GM12878 (cell line): Measurements from ENCODE around the gene RASA4B. TPM values are rescaled to one million over a fixed set of nuclear protein-coding genes. Genes with fewer than 3 reads are reported as not detected.

Experiments
- ATAC-seq: fragments of 200-7000 bp; cut with Tn5 transposase; 3 replicates; pipeline ENCODE4 v1.9.1; 2020; ENCODE audit warnings: mild to moderate bottlenecking, moderate library complexity
- BruUV-seq: library from RNA; stranded (reverse); fragments of 400-500 nt; replicated peaks from 2 replicates; lab custom pipeline; 2021; lab: Mats Ljungman, UMichigan
- CTCF ChIA-PET: fragments of 300-600 bp; sonication (Branson Sonifier 250); formaldehyde crosslinking; extraction: SDS; loops from one replicate; lab custom pipeline; 2021; ENCODE audit warnings: inconsistent platforms; lab: Yijun Ruan, JAX
- POLR2A ChIA-PET: fragments of 350-600 bp; formaldehyde crosslinking; extraction: SDS; loops from one replicate; lab custom pipeline; 2021; ENCODE audit warnings: inconsistent platforms; lab: Charles Lee
- RAD21 ChIA-PET: fragments of 300-600 bp; sonication (Branson Sonifier 250); formaldehyde crosslinking; loops from one replicate; lab custom pipeline; 2023; ENCODE audit warnings: antibody characterized with exemption; ENCODE audit not compliant: unreplicated experiment; lab: Charles Lee
- SMC1A ChIA-PET: fragments of 300-600 bp; sonication (Branson Sonifier 250); formaldehyde crosslinking; loops from one replicate; lab custom pipeline; 2023; ENCODE audit not compliant: unreplicated experiment, uncharacterized antibody; lab: Charles Lee
- DNase-seq: peaks from one replicate; pipeline ENCODE4 v3.0.0-alpha.2; 2011; ENCODE audit warnings: low read depth, low spot score
- FAIRE-seq: peaks from 3 replicates; lab custom pipeline; 2011; peaks lifted over from hg19 to GRCh38; lab: Jason Lieb, UNC
- H2AFZ ChIP-seq: 2 replicates; pipeline ENCODE4 v1.6.0; 2011; ENCODE audit warnings: low read depth, low read length, control low read depth; ENCODE audit not compliant: control insufficient read depth
- H3K27ac ChIP-seq: 2 replicates; pipeline ENCODE4 v1.5.1; 2011; ENCODE audit warnings: control low read depth; ENCODE audit not compliant: control insufficient read depth, insufficient read depth
- H3K27me3 ChIP-seq, 2 experiments: replicated peaks in 1 of 2; 2 replicates each; pipeline versions ENCODE4 v1.6.0 to v1.6.1; 2011; ENCODE audit warnings: low read length in 1 of 2; ENCODE audit not compliant: control insufficient read depth in 2 of 2, insufficient read depth in 2 of 2
- H3K36me3 ChIP-seq, 2 experiments: 2 replicates each; pipeline ENCODE4 v1.5.1; 2011; ENCODE audit warnings: low read length in 1 of 2; ENCODE audit not compliant: control insufficient read depth in 2 of 2, insufficient read depth in 2 of 2
- H3K4me1 ChIP-seq: 2 replicates; pipeline ENCODE4 v1.6.1; 2011; ENCODE audit warnings: mild to moderate bottlenecking, low read length, moderate library complexity, mixed read lengths; ENCODE audit not compliant: control insufficient read depth, insufficient read depth
- H3K4me2 ChIP-seq: 2 replicates; pipeline ENCODE4 v1.6.0; 2011; ENCODE audit warnings: control low read depth; ENCODE audit not compliant: control insufficient read depth, insufficient read depth
- H3K4me3 ChIP-seq: fragments of 200-600 bp; sonication (generic); 2 replicates; pipeline ENCODE4 v1.5.1; 2016
- H3K79me2 ChIP-seq: 2 replicates; pipeline ENCODE4 v1.6.0; 2011; ENCODE audit warnings: low read length; ENCODE audit not compliant: control insufficient read depth, insufficient read depth
- H3K9ac ChIP-seq: 2 replicates; pipeline ENCODE4 v1.8.0; 2011; ENCODE audit warnings: low read length, control low read depth, mixed read lengths; ENCODE audit not compliant: control insufficient read depth, insufficient read depth
- H3K9me3 ChIP-seq: replicated peaks from 3 replicates; pipeline ENCODE4 v1.5.1; 2011; ENCODE audit warnings: mild to moderate bottlenecking, low read length; ENCODE audit not compliant: control insufficient read depth, insufficient read depth
- H4K20me1 ChIP-seq: 2 replicates; pipeline ENCODE4 v1.6.0; 2011; ENCODE audit not compliant: control insufficient read depth, insufficient read depth
- MEF2A ChIP-seq: IDR thresholded peaks from 2 replicates; pipeline ENCODE4 v1.6.1; 2011; ENCODE audit warnings: low read depth, mild to moderate bottlenecking, low read length, moderate library complexity; ENCODE audit not compliant: insufficient read depth
- NBN ChIP-seq: fragments of 450-650 bp; IDR thresholded peaks from 2 replicates; pipeline ENCODE4 v1.6.1; 2016
- NFXL1 ChIP-seq: fragments of 450-650 bp; IDR thresholded peaks from 2 replicates; pipeline ENCODE4 v1.6.1; 2017; ENCODE audit warnings: antibody characterized with exemption, mild to moderate bottlenecking, borderline replicate concordance
- PAX8 ChIP-seq: fragments of 450-650 bp; IDR thresholded peaks from 2 replicates; pipeline ENCODE4 v1.6.1; 2017; ENCODE audit warnings: mild to moderate bottlenecking, moderate library complexity
- RELA ChIP-seq: fragments of 450-650 bp; IDR thresholded peaks from 2 replicates; pipeline ENCODE4 v1.8.0; 2014; ENCODE audit warnings: borderline replicate concordance; ENCODE audit not compliant: partially characterized antibody
- SMAD5 ChIP-seq: IDR thresholded peaks from 2 replicates; pipeline ENCODE4 v1.6.1; 2016; ENCODE audit warnings: antibody characterized with exemption, low read depth
- SUPT20H ChIP-seq: IDR thresholded peaks from 2 replicates; pipeline ENCODE4 v1.6.1; 2011; ENCODE audit warnings: low read depth, mild to moderate bottlenecking, low read length, moderate library complexity, borderline replicate concordance; ENCODE audit not compliant: control insufficient read depth
- SUZ12 ChIP-seq: fragments of 200-600 bp; sonication (generic); IDR thresholded peaks from one replicate; pipeline ENCODE4 v1.6.1; 2018; ENCODE audit warnings: antibody characterized with exemption, mild to moderate bottlenecking; ENCODE audit not compliant: unreplicated experiment
- TCF3 ChIP-seq: IDR thresholded peaks from 2 replicates; pipeline ENCODE4 v1.6.1; 2012; ENCODE audit warnings: low read depth, mild to moderate bottlenecking, low read length, borderline replicate concordance; ENCODE audit not compliant: insufficient read depth
- ZNF24 ChIP-seq: fragments of 450-650 bp; IDR thresholded peaks from 2 replicates; pipeline ENCODE4 v1.6.1; 2017; ENCODE audit warnings: antibody characterized with exemption, mild to moderate bottlenecking
- WGBS: methylation state at CpG from one replicate; pipeline ENCODE4 v1.1.6; 2016; ENCODE audit warnings: low lambda C conversion rate; ENCODE audit not compliant: insufficient replicate concordance, insufficient coverage; ENCODE audit errors: missing lambda C conversion rate; 5-methylcytosine and 5-hydroxymethylcytosine counted together
- in situ Hi-C: fragments of 300-500 bp; cut with MboI; formaldehyde crosslinking; loops from 9 replicates; pipeline ENCODE4 v1.14.3; 2018; ENCODE audit warnings: mixed read lengths
- intact Hi-C: fragments of 100-400 bp; cut with micrococcal nuclease; formaldehyde crosslinking; loops from one replicate; pipeline ENCODE4 v1.14.2; 2022; ENCODE audit not compliant: unreplicated experiment
- polyA plus RNA-seq, 11 experiments: library from polyadenylated mRNA; depleted of rRNA in 4 of 11; unstranded in 6 of 11; stranded (reverse) in 5 of 11; fragments of >200 nt; fragmentation: Nextera tagmentation in 4 of 11; fragmentation: Illumina TruSeq in 1 of 11; extraction: Ambion mirVana in 4 of 11; extraction: Trizol in 1 of 11; gene quantifications; 1 replicate in 1 of 11; 2 replicates in 10 of 11; pipeline versions ENCODE4 v1.2.1 to v1.2.3, GENCODE V29; 2011 to 2016; ENCODE audit warnings: inconsistent platforms in 2 of 11, missing spikeins in 2 of 11, low read depth in 1 of 11
- total RNA-seq, 4 experiments: library from RNA; depleted of rRNA in 3 of 4; stranded (reverse); fragments of >200 nt in 3 of 4; fragmentation: Illumina TruSeq in 1 of 4; extraction: Trizol in 1 of 4; gene quantifications; 2 replicates each; pipeline versions ENCODE4 v1.2.1 to v1.2.3, GENCODE V29; 2013 to 2021
- TF ChIP-seq, protein P1 (sequence below): fragments of 450-650 bp; IDR thresholded peaks from 2 replicates; pipeline ENCODE4 v1.6.1; 2017; ENCODE audit warnings: mild to moderate bottlenecking, moderate library complexity
- TF ChIP-seq, protein P2 (sequence below): IDR thresholded peaks from 2 replicates; pipeline ENCODE4 v1.6.1; 2011; ENCODE audit warnings: low read depth, mild to moderate bottlenecking, low read length, moderate library complexity, borderline replicate concordance; ENCODE audit errors: extremely low read depth
- TF ChIP-seq, protein P3 (sequence below): fragments of 450-650 bp; formaldehyde crosslinking; IDR thresholded peaks from 2 replicates; pipeline ENCODE4 v1.5.0; 2022; ENCODE audit warnings: mild to moderate bottlenecking, missing genetic modification characterization
- TF ChIP-seq, protein P4 (sequence below): IDR thresholded peaks from 2 replicates; pipeline ENCODE4 v1.6.1; 2011; ENCODE audit warnings: borderline replicate concordance, low read depth, mild to moderate bottlenecking, moderate library complexity, mixed read lengths, low read length; ENCODE audit not compliant: insufficient read depth; ENCODE audit errors: extremely low read length

RASA4B gene
- total and polyA plus RNA-seq, 10 of the 15 experiments (the other 5 are each of a cell fraction or from before 2014, with no cell fraction given): 0.10 to 16.4 (median 6.4) TPM

DNA sequence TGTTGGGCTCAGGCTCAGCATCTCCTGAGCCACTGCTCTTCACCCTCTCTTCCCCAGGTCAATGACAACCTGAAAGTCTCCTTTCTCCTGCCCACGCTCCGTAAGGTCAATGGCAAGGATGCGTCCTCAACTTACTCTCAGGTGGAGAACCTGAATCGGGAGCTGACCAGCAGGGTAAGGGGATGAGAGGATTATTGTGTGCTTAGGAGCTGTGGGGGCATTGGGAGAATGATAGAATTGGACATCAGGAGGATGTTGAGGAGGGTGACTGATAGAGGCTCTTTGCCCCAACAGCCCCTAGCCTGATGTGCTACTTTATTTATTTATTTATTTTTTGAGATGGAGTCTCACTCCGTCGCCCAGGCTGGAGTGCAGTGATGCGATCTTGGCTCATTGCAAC lies 51.5 kb downstream of the RASA4B start:
- no peak overlapping the region for H3K9ac ChIP-seq
- ChIA-PET CTCF (interaction anchor here (0.6 to 7.0 kb wide), 11 partner anchors 10 to 914 kb away, joined by 3 to 94 read pairs (median 8); partner anchors contain the start of gene PRKRIP1), POLR2A (interaction anchor here (0.5 to 2.4 kb wide), 9 partner anchors 16 to 417 kb away, joined by 3 to 9 read pairs (median 5); no protein-coding TSS in a partner anchor)
- peak overlapping the region; percentile 93 for H3K4me3 ChIP-seq
- BruUV-seq: no TSS peak
- H3K4me2 ChIP-seq: peak overlapping the region; percentile 92
- in situ Hi-C loops: no loop called here
- no peaks in the 10 kb centered on the region for H4K20me1 ChIP-seq
- no peak for DNase-seq
- TF ChIP-seq, protein P1, sequence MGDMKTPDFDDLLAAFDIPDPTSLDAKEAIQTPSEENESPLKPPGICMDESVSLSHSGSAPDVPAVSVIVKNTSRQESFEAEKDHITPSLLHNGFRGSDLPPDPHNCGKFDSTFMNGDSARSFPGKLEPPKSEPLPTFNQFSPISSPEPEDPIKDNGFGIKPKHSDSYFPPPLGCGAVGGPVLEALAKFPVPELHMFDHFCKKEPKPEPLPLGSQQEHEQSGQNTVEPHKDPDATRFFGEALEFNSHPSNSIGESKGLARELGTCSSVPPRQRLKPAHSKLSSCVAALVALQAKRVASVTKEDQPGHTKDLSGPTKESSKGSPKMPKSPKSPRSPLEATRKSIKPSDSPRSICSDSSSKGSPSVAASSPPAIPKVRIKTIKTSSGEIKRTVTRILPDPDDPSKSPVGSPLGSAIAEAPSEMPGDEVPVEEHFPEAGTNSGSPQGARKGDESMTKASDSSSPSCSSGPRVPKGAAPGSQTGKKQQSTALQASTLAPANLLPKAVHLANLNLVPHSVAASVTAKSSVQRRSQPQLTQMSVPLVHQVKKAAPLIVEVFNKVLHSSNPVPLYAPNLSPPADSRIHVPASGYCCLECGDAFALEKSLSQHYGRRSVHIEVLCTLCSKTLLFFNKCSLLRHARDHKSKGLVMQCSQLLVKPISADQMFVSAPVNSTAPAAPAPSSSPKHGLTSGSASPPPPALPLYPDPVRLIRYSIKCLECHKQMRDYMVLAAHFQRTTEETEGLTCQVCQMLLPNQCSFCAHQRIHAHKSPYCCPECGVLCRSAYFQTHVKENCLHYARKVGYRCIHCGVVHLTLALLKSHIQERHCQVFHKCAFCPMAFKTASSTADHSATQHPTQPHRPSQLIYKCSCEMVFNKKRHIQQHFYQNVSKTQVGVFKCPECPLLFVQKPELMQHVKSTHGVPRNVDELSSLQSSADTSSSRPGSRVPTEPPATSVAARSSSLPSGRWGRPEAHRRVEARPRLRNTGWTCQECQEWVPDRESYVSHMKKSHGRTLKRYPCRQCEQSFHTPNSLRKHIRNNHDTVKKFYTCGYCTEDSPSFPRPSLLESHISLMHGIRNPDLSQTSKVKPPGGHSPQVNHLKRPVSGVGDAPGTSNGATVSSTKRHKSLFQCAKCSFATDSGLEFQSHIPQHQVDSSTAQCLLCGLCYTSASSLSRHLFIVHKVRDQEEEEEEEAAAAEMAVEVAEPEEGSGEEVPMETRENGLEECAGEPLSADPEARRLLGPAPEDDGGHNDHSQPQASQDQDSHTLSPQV: no peak
- TF ChIP-seq MEF2A (no peak), SMAD5 (no peak), ZNF24 (no peak), NBN (no peak), TCF3 (no peak), RELA (no peak), SUPT20H (no peak), NFXL1 (no peak), PAX8 (no peak), SUZ12 (no peak)
- TF ChIP-seq, protein P2, sequence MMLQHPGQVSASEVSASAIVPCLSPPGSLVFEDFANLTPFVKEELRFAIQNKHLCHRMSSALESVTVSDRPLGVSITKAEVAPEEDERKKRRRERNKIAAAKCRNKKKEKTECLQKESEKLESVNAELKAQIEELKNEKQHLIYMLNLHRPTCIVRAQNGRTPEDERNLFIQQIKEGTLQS: no peak
- TF ChIP-seq, protein P3, sequence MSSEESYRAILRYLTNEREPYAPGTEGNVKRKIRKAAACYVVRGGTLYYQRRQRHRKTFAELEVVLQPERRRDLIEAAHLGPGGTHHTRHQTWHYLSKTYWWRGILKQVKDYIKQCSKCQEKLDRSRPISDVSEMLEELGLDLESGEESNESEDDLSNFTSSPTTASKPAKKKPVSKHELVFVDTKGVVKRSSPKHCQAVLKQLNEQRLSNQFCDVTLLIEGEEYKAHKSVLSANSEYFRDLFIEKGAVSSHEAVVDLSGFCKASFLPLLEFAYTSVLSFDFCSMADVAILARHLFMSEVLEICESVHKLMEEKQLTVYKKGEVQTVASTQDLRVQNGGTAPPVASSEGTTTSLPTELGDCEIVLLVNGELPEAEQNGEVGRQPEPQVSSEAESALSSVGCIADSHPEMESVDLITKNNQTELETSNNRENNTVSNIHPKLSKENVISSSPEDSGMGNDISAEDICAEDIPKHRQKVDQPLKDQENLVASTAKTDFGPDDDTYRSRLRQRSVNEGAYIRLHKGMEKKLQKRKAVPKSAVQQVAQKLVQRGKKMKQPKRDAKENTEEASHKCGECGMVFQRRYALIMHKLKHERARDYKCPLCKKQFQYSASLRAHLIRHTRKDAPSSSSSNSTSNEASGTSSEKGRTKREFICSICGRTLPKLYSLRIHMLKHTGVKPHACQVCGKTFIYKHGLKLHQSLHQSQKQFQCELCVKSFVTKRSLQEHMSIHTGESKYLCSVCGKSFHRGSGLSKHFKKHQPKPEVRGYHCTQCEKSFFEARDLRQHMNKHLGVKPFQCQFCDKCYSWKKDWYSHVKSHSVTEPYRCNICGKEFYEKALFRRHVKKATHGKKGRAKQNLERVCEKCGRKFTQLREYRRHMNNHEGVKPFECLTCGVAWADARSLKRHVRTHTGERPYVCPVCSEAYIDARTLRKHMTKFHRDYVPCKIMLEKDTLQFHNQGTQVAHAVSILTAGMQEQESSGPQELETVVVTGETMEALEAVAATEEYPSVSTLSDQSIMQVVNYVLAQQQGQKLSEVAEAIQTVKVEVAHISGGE: no peak
- TF ChIP-seq, protein P4, sequence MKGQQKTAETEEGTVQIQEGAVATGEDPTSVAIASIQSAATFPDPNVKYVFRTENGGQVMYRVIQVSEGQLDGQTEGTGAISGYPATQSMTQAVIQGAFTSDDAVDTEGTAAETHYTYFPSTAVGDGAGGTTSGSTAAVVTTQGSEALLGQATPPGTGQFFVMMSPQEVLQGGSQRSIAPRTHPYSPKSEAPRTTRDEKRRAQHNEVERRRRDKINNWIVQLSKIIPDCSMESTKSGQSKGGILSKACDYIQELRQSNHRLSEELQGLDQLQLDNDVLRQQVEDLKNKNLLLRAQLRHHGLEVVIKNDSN: no peak
- TF ChIP-seq, all 136 proteins: peak for 0
- no peak overlapping the region for H2AFZ ChIP-seq
- SMC1A ChIA-PET: interaction anchor here (0.7 to 3.7 kb wide), 12 partner anchors 25 to 177 kb away, joined by 3 to 32 read pairs (median 4); partner anchors contain the start of gene PRKRIP1
- peaks cover 15% of the 10 kb centered on the region for H3K4me1 ChIP-seq
- 67% methylated on average over 7 of the region's 7 CpGs for WGBS
- H3K79me2 ChIP-seq: peaks cover 33% of the 10 kb centered on the region
- H3K36me3 ChIP-seq: peaks cover 0 to 10% of the 10 kb centered on the region in 2 experiments; a peak in 3 of 4 replicates
- FAIRE-seq: no peak
- H3K27ac ChIP-seq: no peak overlapping the region
- intact Hi-C loops: loop anchor here (5.0 kb wide), 1 partner anchor 179 kb away; the partner anchor contains the start of gene SH2B2
- no peak for ATAC-seq
- no peaks in the 10 kb centered on the region for H3K9me3 ChIP-seq
- RAD21 ChIA-PET: interaction anchor here (0.6 to 2.2 kb wide), 10 partner anchors 9 to 423 kb away, joined by 3 to 9 read pairs (median 4); partner anchors contain the start of gene ORAI2
- H3K27me3 ChIP-seq: no peaks in the 10 kb centered on the region
